ENCODE results near the gene PDK2. TPM values are rescaled to one million over a fixed set of nuclear protein-coding genes. Genes with fewer than 3 reads are reported as not detected.

PDK2 gene
- total RNA-seq, 1 donor = 37.8 TPM

GRCh38 chr17:50091918-50092285 is 3.2 kb upstream of the PDK2 start:
- H3K4me3 ChIP-seq (ENCODE audit: low read depth, low read length) = no peak overlapping the region
- DNase-seq (ENCODE audit: low read depth) = no peak
- no peak for TF ChIP-seq CTCF (IDR thresholded peaks at IDR 0.05; ENCODE audit: insufficient read depth, low read length)

GRCh38 chr17:50093246-50093645 is 1.9 kb upstream of the PDK2 start:
- DNase-seq (ENCODE audit: low read depth) = no peak
- TF ChIP-seq CTCF (IDR thresholded peaks at IDR 0.05; ENCODE audit: insufficient read depth, low read length) = no peak
- H3K4me3 ChIP-seq (ENCODE audit: low read depth, low read length) = no peak overlapping the region

DNA sequence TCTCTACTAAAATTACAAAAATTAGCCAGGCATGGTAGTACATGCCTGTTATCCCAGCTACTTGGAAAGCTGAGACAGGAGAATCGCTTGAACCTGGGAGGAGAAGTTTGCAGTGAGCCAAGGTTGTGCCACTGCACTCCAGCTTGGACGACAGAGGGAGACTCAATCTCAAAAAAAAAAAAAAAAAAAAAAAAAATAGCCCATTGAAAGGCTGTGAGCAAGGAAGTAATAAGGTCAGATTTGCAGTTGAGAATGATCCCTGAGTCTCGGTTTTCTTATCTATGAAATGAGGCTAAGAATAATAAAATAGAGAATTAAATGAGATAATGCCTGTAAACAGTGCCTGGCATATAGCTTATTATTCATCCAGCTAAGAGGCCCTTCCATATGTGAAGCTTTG is 1.3 kb upstream of the PDK2 start:
- no peak overlapping the region for H3K4me3 ChIP-seq (ENCODE audit: low read depth, low read length)
- TF ChIP-seq CTCF (IDR thresholded peaks at IDR 0.05; ENCODE audit: insufficient read depth, low read length) = no peak
- no peak for DNase-seq (ENCODE audit: low read depth)

GRCh38 chr17:50094243-50094752 is 853 bp upstream of the PDK2 start:
- peak; percentile 90 for DNase-seq (ENCODE audit: low read depth)
- H3K4me3 ChIP-seq (ENCODE audit: low read depth, low read length) = peak overlapping the region; percentile 65
- TF ChIP-seq CTCF (IDR thresholded peaks at IDR 0.05; ENCODE audit: insufficient read depth, low read length) = peak; percentile 70

- peak overlapping the region; percentile 78 for H3K4me3 ChIP-seq (ENCODE audit: low read depth, low read length)
- no peak for TF ChIP-seq CTCF (IDR thresholded peaks at IDR 0.05; ENCODE audit: insufficient read depth, low read length)
- DNase-seq (ENCODE audit: low read depth) = peak; percentile 22
Measured at GRCh38 chr17:50095626-50096037, 481 bp downstream of the PDK2 start.

DNA sequence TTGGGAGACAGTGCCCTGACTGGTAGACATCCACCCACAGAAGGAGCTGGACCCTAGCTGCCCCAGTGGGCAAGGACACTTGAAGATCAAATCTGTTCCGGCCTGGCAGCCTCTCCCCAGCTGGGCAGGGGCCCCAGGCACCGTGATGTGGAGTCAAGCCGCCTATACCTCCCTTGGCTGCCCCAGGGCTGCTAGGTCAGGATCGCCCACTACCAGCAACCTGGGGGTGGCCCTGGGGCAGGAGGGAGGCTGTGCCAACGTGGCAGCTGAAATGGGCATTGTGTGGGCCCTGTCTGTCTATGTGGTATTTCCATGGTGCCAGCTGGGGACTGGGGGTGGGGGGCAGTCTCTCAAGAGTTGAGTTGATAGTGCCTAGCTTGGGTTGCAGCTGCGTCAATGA is 941 bp downstream of the PDK2 start:
- TF ChIP-seq CTCF (IDR thresholded peaks at IDR 0.05; ENCODE audit: insufficient read depth, low read length) = no peak
- no peak for DNase-seq (ENCODE audit: low read depth)
- peak overlapping the region; percentile 78 for H3K4me3 ChIP-seq (ENCODE audit: low read depth, low read length)

- no peak for DNase-seq (ENCODE audit: low read depth)
- no peak for TF ChIP-seq CTCF (IDR thresholded peaks at IDR 0.05; ENCODE audit: insufficient read depth, low read length)
- H3K4me3 ChIP-seq (ENCODE audit: low read depth, low read length) = peak overlapping the region; percentile 78
Measured at GRCh38 chr17:50096758-50097157, 1.6 kb downstream of the PDK2 start.

Measured in fibroblast of the aortic adventitia (primary cell).